ENCODE data around the gene GJA3. TPM values are rescaled to one million over a fixed set of nuclear protein-coding genes. Genes with fewer than 3 reads are reported as not detected.

The GJA3 gene
- total RNA-seq, 1 donor from 2014 or later = 0.59 TPM

DNA sequence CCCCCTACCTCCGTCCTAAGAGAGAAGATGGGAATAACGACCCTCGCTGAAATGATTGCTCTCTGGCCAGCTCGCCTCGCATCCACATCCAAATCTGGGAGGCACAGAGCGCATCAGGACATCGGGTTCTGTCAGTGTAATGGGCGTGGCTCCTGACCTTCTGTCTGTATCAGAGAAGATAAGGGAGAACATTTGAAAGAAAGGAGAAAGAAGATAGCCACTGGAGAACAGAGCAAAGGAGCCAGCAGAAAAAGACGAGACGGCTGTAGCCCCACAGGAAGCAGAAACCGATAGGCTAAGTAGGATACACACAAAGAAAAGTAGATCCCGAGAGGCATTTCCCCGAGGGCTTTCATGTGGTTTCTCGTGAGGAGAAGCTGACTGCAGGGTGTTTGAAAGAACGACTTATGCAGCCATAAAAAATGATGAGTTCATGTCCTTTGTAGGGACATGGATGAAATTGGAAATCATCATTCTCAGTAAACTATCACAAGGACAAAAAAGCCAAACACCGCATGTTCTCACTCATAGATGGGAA is 45.9 kb upstream of the GJA3 start:
- H3K27me3 ChIP-seq (ENCODE audit: insufficient read depth, low read length) = peaks cover 4% of the 10 kb centered on the region
- no peaks in the 10 kb centered on the region for H3K36me3 ChIP-seq (ENCODE audit: insufficient read depth, low read length)
- H3K4me3 ChIP-seq (ENCODE audit: insufficient read depth, low read depth, low read length) = no peak overlapping the region
- H3K4me1 ChIP-seq (ENCODE audit: insufficient read depth, low read length) = no peaks in the 10 kb centered on the region
- no peak overlapping the region for H3K4me2 ChIP-seq (ENCODE audit: low read length)
- no peak overlapping the region for H3K27ac ChIP-seq (ENCODE audit: low read depth, low read length)
- Mint-ChIP-seq H3K27ac (ENCODE audit: unreplicated experiment) (no peak overlapping the region), H3K9me3 (ENCODE audit: unreplicated experiment) (no peaks in the 10 kb centered on the region), H3K4me3 (ENCODE audit: unreplicated experiment) (no peak overlapping the region), H3K27me3 (ENCODE audit: low read depth, unreplicated experiment) (peaks cover 16% of the 10 kb centered on the region), H3K36me3 (ENCODE audit: low read depth, unreplicated experiment) (peaks cover 2% of the 10 kb centered on the region), H3K4me1 (ENCODE audit: low read depth, unreplicated experiment) (no peaks in the 10 kb centered on the region)
- TF ChIP-seq, protein P1, sequence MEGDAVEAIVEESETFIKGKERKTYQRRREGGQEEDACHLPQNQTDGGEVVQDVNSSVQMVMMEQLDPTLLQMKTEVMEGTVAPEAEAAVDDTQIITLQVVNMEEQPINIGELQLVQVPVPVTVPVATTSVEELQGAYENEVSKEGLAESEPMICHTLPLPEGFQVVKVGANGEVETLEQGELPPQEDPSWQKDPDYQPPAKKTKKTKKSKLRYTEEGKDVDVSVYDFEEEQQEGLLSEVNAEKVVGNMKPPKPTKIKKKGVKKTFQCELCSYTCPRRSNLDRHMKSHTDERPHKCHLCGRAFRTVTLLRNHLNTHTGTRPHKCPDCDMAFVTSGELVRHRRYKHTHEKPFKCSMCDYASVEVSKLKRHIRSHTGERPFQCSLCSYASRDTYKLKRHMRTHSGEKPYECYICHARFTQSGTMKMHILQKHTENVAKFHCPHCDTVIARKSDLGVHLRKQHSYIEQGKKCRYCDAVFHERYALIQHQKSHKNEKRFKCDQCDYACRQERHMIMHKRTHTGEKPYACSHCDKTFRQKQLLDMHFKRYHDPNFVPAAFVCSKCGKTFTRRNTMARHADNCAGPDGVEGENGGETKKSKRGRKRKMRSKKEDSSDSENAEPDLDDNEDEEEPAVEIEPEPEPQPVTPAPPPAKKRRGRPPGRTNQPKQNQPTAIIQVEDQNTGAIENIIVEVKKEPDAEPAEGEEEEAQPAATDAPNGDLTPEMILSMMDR (IDR thresholded peaks at IDR 0.05; ENCODE audit: insufficient read depth, low read depth, low read length) = no peak
- TF ChIP-seq EZH2 (IDR thresholded peaks at IDR 0.05; ENCODE audit: insufficient read depth, low read length) = no peak
- no peak overlapping the region for H3K9ac ChIP-seq (ENCODE audit: low read length)
- FAIRE-seq (no peak), DNase-seq (ENCODE audit: low read depth) (no peak)
- H3K9me3 ChIP-seq (ENCODE audit: insufficient read depth, low read depth, low read length) = no peaks in the 10 kb centered on the region
- no peaks in the 10 kb centered on the region for H4K20me1 ChIP-seq (ENCODE audit: insufficient read depth, low read length)
- no peak overlapping the region for H2AFZ ChIP-seq (ENCODE audit: low read depth, low read length)
- no peaks in the 10 kb centered on the region for H3K79me2 ChIP-seq (ENCODE audit: insufficient read depth, low read length)

DNA sequence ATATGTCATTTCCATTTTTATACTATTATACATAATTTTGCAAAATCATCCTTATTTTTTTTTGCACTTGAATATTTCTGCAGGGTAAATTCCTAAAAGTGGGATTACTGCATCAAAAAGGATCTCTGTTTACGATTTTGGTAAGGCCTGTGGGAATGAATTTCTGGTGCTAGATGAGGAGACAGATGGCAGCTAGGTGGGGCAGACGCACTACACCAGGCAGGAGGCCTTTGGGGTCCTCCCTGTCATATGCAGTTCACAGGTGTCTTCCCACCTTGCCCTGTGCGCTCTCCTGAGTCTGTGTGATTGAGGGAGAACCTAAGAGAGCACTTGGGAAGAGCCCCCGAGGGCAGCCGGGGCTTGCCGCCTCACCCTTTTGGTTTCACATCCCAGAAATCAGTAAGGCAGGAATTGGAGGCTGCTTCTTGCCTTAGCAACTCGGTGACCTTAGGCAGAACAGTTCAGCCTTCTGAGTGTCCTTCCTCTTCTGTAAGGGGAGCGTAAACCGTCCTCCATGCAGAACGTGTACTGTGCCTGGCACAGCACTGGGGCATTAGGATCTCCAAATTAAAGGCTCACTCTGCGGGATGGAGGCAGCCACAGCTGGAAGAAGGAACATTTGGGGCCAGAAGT is 45.3 kb upstream of the GJA3 start:
- H3K9me3 ChIP-seq (ENCODE audit: insufficient read depth, low read depth, low read length) = no peaks in the 10 kb centered on the region
- no peaks in the 10 kb centered on the region for H3K4me1 ChIP-seq (ENCODE audit: insufficient read depth, low read length)

More for the DNA sequence above, 45.3 kb upstream of the GJA3 start:
- peaks cover 7% of the 10 kb centered on the region for H3K27me3 ChIP-seq (ENCODE audit: insufficient read depth, low read length)
- no peaks in the 10 kb centered on the region for H3K79me2 ChIP-seq (ENCODE audit: insufficient read depth, low read length)
- H3K36me3 ChIP-seq (ENCODE audit: insufficient read depth, low read length) = no peaks in the 10 kb centered on the region
- no peak overlapping the region for H3K4me2 ChIP-seq (ENCODE audit: low read length)
- no peaks in the 10 kb centered on the region for H3K9me3 Mint-ChIP-seq (ENCODE audit: unreplicated experiment)
- H3K4me3 Mint-ChIP-seq (ENCODE audit: unreplicated experiment) = no peak overlapping the region
- no peak overlapping the region for H2AFZ ChIP-seq (ENCODE audit: low read depth, low read length)
- H3K27ac Mint-ChIP-seq (ENCODE audit: unreplicated experiment) = no peak overlapping the region
- TF ChIP-seq, protein P1 (IDR thresholded peaks at IDR 0.05; ENCODE audit: insufficient read depth, low read depth, low read length) = no peak
- no peak for TF ChIP-seq EZH2 (IDR thresholded peaks at IDR 0.05; ENCODE audit: insufficient read depth, low read length)
- H3K4me3 ChIP-seq (ENCODE audit: insufficient read depth, low read depth, low read length) = no peak overlapping the region
- FAIRE-seq (no peak), DNase-seq (ENCODE audit: low read depth) (no peak)
- H3K36me3 Mint-ChIP-seq (ENCODE audit: low read depth, unreplicated experiment) = peaks cover 2% of the 10 kb centered on the region
- no peak overlapping the region for H3K27ac ChIP-seq (ENCODE audit: low read depth, low read length)
- no peak overlapping the region for H3K9ac ChIP-seq (ENCODE audit: low read length)
- H3K27me3 Mint-ChIP-seq (ENCODE audit: low read depth, unreplicated experiment) = peaks cover 16% of the 10 kb centered on the region
- no peaks in the 10 kb centered on the region for H3K4me1 Mint-ChIP-seq (ENCODE audit: low read depth, unreplicated experiment)
- no peaks in the 10 kb centered on the region for H4K20me1 ChIP-seq (ENCODE audit: insufficient read depth, low read length)

Data from astrocyte (in vitro differentiated cells and primary cell).